ENCODE results near the gene CACNA1A.
A peak's percentile ranks its signal among the peaks of the same experiment; 100 is the strongest.

The CACNA1A gene

DNA sequence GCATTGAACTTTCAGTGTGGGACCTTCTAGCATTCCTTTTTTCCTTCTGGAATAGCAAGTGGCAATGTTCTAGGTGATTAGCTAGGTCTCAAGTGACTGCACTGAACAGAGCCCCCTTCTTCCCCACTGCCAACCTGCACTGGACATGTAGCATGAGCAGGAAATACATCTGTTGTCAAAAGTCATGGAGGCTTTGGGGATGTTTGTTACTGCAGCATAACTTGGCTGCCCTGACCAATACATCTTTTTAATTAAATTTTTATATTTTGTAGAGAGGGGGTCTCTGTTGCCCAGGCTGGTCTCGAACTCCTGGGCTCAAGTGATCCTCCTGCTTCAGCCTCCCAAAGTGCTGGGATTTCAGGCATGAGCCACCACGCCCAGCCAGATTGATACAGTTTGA lies 163.6 kb downstream of the CACNA1A start:
- Histone ChIP-seq H3K27ac (ENCODE audit: extremely low read depth, low read depth, low read length) (no peak overlapping the region), H3K36me3 (ENCODE audit: control insufficient read depth in 2 of 2, insufficient read depth in 1 of 2, low read length in 2 of 2) (no peaks in the 10 kb centered on the region), H3K4me3 (ENCODE audit: low read depth, low read length) (no peak overlapping the region), H3K4me1 (ENCODE audit: control insufficient read depth, insufficient read depth, low read length) (no peaks in the 10 kb centered on the region), H3K9me3 (ENCODE audit: control insufficient read depth, insufficient read depth, low read depth, low read length) (no peaks in the 10 kb centered on the region)
- POLR2A ChIA-PET = no interaction called here
- CTCF ChIA-PET = no interaction called here
- TF ChIP-seq KLF10 (tag by site-specific recombination; IDR thresholded peaks at IDR 0.05) (no peak), ZNF785 (tag by site-specific recombination; IDR thresholded peaks at IDR 0.05) (no peak), ZSCAN18 (tag by site-specific recombination; IDR thresholded peaks at IDR 0.05) (no peak), ZNF16 (tag by site-specific recombination; IDR thresholded peaks at IDR 0.05; ENCODE audit: low read depth) (no peak), RBAK (tag by site-specific recombination; IDR thresholded peaks at IDR 0.05) (peak; percentile 75), ZNF600 (tag by site-specific recombination; IDR thresholded peaks at IDR 0.05) (no peak), OSR2 (tag by site-specific recombination; IDR thresholded peaks at IDR 0.05) (no peak), ZNF416 (tag by site-specific recombination; IDR thresholded peaks at IDR 0.05) (no peak)

GRCh38 chr19:13339869-13340268 lies 166.4 kb downstream of the CACNA1A start:
- Histone ChIP-seq H3K4me3 (ENCODE audit: low read depth, low read length) (no peak overlapping the region), H3K9me3 (ENCODE audit: control insufficient read depth, insufficient read depth, low read depth, low read length) (no peaks in the 10 kb centered on the region)

DNA sequence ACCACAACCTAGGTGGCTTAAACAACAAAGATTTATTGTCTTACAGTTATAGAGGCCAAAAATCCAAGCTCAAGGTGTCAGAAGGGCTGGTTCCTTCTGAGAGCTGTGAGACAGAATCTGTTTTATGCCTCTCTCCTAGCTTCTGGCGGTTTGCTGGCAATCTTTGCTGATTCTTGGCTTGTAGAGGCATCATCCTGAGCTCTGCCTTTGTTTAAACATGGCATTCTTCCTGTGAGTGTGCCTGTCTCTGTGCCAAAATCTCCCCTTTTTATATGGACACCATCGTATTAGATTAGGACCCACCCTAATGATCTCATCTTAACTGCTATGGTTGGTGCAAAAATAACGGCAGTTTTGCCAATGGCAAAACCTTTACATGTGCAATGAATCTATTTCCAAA lies 169.1 kb downstream of the CACNA1A start:
- TF ChIP-seq ZNF221 (tag by site-specific recombination; IDR thresholded peaks at IDR 0.05; ENCODE audit: borderline replicate concordance) (no peak), ZNF174 (tag by site-specific recombination; IDR thresholded peaks at IDR 0.05) (no peak), ZNF639 (tag by site-specific recombination; IDR thresholded peaks at IDR 0.05) (no peak), ZNF548 (tag by site-specific recombination; IDR thresholded peaks at IDR 0.05) (no peak), INSM2 (tag by site-specific recombination; IDR thresholded peaks at IDR 0.05) (no peak), MZF1 (tag by site-specific recombination; IDR thresholded peaks at IDR 0.05; ENCODE audit: borderline replicate concordance) (no peak)
- no peaks in the 10 kb centered on the region for H3K9me3 ChIP-seq (ENCODE audit: control insufficient read depth, insufficient read depth, low read depth, low read length)

More at GRCh38 chr19:13339869-13340268, 166.4 kb downstream of the CACNA1A start:
- Histone ChIP-seq H3K36me3 (ENCODE audit: control insufficient read depth in 2 of 2, insufficient read depth in 1 of 2, low read length in 2 of 2) (no peaks in the 10 kb centered on the region), H3K4me1 (ENCODE audit: control insufficient read depth, insufficient read depth, low read length) (no peaks in the 10 kb centered on the region), H3K27ac (ENCODE audit: extremely low read depth, low read depth, low read length) (no peak overlapping the region)
- POLR2A ChIA-PET = no interaction called here
- CTCF ChIA-PET = interaction anchor here (0.6 kb wide), 1 partner anchor 62 kb away, joined by 3 read pairs; no protein-coding TSS in a partner anchor
- TF ChIP-seq GFI1B (tag by site-specific recombination; IDR thresholded peaks at IDR 0.05) (no peak), ZNF558 (tag by site-specific recombination; IDR thresholded peaks at IDR 0.05) (no peak)

More for the DNA sequence above, 169.1 kb downstream of the CACNA1A start:
- POLR2A ChIA-PET = no interaction called here
- Histone ChIP-seq H3K36me3 (ENCODE audit: control insufficient read depth in 2 of 2, insufficient read depth in 1 of 2, low read length in 2 of 2) (no peaks in the 10 kb centered on the region), H3K4me1 (ENCODE audit: control insufficient read depth, insufficient read depth, low read length) (no peaks in the 10 kb centered on the region), H3K27ac (ENCODE audit: extremely low read depth, low read depth, low read length) (no peak overlapping the region), H3K4me3 (ENCODE audit: low read depth, low read length) (no peak overlapping the region)
- CTCF ChIA-PET = interaction anchor here (1.1 kb wide), 1 partner anchor 59 kb away, joined by 4 read pairs; no protein-coding TSS in a partner anchor

All from HEK293 (cell line).